Fibroblast of lung (primary cell): Measurements from ENCODE around the gene NRCAM.

ENCODE experiments used
- CTCF ChIP-seq, 2 donors: IDR thresholded peaks in 1 of 2; conservative IDR thresholded peaks in 1 of 2; 1 replicate in 1 of 2; 2 replicates in 1 of 2; pipeline ENCODE4 v1.5.1; 2011 to 2012; ENCODE audit warnings: low read length in 2 of 2, control low read depth in 1 of 2, inconsistent platforms in 1 of 2, low read depth in 1 of 2, mild to moderate bottlenecking in 1 of 2
- EZH2 ChIP-seq: IDR thresholded peaks from 2 replicates; pipeline ENCODE4 v1.5.1; 2012; ENCODE audit warnings: low read length, control low read depth, mild to moderate bottlenecking; ENCODE audit errors: missing control alignments

- no peak for TF ChIP-seq CTCF (conservative IDR thresholded peaks at IDR 0.05 in 1 of 2, IDR thresholded peaks at IDR 0.05 in 1 of 2; ENCODE audit: low read depth in 1 of 2, low read length in 2 of 2)
- no peak for TF ChIP-seq EZH2
These were observed 352.5 kb downstream of the NRCAM start for GRCh38 chr7:108103558-108104298.
